Thoracic aorta (tissue), 2 donors: ENCODE results near the gene ZIC1. TPM values are rescaled to one million over a fixed set of nuclear protein-coding genes. Genes with fewer than 3 reads are reported as not detected.

Experiments
- ATAC-seq: fragments of 150-250 bp; one replicate; pipeline ENCODE4 v1.8.0; 2017; ENCODE audit warnings: low read depth; ENCODE audit not compliant: insufficient number of reproducible peaks, low FRiP score
- DNase-seq: peaks from one replicate; pipeline ENCODE4 v3.0.0-alpha.2; 2020; ENCODE audit warnings: low spot score
- H3K27ac ChIP-seq, 2 donors: fragments of 200-600 bp; sonication (generic); 1 replicate in 1 of 2; 2 replicates in 1 of 2; pipeline ENCODE4 v1.5.1; 2016; ENCODE audit warnings: mild to moderate bottlenecking in 2 of 2, moderate library complexity in 2 of 2
- H3K27me3 ChIP-seq: fragments of 200-600 bp; sonication (generic); replicated peaks from 2 replicates; pipeline ENCODE4 v1.6.0; 2016; ENCODE audit warnings: mild to moderate bottlenecking; ENCODE audit not compliant: insufficient read depth
- H3K36me3 ChIP-seq: fragments of 200-600 bp; sonication (generic); one replicate; pipeline ENCODE4 v1.5.1; 2016
- H3K4me1 ChIP-seq, 2 donors: fragments of 200-600 bp; sonication (generic); 1 replicate in 1 of 2; 2 replicates in 1 of 2; pipeline versions ENCODE4 v1.5.1 to v1.6.0; 2016; ENCODE audit warnings: low read depth in 2 of 2, mild to moderate bottlenecking in 1 of 2; ENCODE audit not compliant: control insufficient read depth in 1 of 2
- H3K4me3 ChIP-seq: fragments of 200-600 bp; sonication (generic); 2 replicates; pipeline ENCODE4 v1.5.1; 2016; ENCODE audit warnings: mild to moderate bottlenecking
- H3K9me3 ChIP-seq: fragments of 200-600 bp; sonication (generic); 2 replicates; pipeline ENCODE4 v1.5.1; 2016
- CTCF ChIP-seq: fragments of 200-600 bp; sonication (generic); IDR thresholded peaks from one replicate; pipeline ENCODE4 v1.5.1; 2019; ENCODE audit warnings: antibody characterized with exemption
- total RNA-seq, 2 donors: library from RNA; depleted of rRNA; stranded (reverse); fragments of >200 nt; gene quantifications; one replicate each; pipeline versions ENCODE4 v1.1.0 to v1.2.3, GENCODE V29; 2016

Gene ZIC1
- total RNA-seq, 2 donors from 2014 or later: 0.07 TPM; not detected in 1

DNA sequence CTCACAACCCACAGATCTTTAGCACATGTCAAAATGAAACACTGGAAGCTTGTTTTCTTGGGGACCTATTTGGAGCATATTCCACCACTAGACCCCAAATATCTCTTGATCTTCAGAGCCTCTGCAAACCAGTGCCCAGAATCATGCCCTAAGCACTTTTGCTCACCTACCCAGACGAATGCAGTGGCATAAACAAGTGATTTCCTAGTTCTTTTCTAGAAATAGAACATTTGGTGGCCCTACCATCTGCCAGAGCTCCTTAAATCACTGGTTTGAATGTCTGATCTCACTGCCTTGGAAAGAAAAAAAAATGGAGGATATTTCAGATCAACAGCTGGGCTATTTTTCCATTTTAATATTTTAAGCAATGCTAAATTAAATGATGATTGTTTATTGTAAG lies 8.2 kb upstream of the ZIC1 start:
- DNase-seq (no peak), ATAC-seq (no peak)
- no peak overlapping the region for H3K27ac ChIP-seq
- no peak overlapping the region for H3K4me3 ChIP-seq
- no peaks in the 10 kb centered on the region for H3K36me3 ChIP-seq
- H3K4me1 ChIP-seq: peaks cover 4 to 22% of the 10 kb centered on the region in 2 donors
- H3K27me3 ChIP-seq: peaks cover 12% of the 10 kb centered on the region
- no peaks in the 10 kb centered on the region for H3K9me3 ChIP-seq
- TF ChIP-seq CTCF: no peak

- ATAC-seq (no peak), DNase-seq (no peak)
- Histone ChIP-seq H3K36me3 (no peaks in the 10 kb centered on the region), H3K4me1 (peaks cover 4 to 18% of the 10 kb centered on the region in 2 donors), H3K27me3 (peaks cover 13% of the 10 kb centered on the region), H3K4me3 (no peak overlapping the region), H3K9me3 (no peaks in the 10 kb centered on the region), H3K27ac (no peak overlapping the region)
- no peak for TF ChIP-seq CTCF
These were observed 7.7 kb upstream of the ZIC1 start for GRCh38 chr3:147401421-147401820.

DNA sequence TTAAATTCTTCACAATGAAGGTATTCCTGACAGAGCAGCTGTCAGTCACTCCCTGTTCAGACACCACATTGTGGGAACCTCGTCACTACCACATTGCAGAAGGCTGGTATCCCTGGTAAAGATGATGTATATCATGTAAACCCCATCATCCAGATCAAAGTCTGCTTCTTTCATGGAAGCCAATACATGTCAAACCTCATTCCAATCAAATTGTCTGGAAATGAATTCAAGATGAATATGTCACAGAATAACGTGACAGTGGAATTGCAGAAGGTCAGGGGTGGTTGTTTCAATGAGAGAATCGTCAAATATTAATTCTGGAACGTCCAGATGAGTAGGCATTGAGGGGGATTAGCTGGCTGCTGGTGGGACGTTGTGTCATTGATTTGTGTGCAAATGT lies 7.0 kb upstream of the ZIC1 start:
- Histone ChIP-seq H3K27ac (no peak overlapping the region), H3K36me3 (no peaks in the 10 kb centered on the region), H3K27me3 (peaks cover 21% of the 10 kb centered on the region), H3K4me3 (no peak overlapping the region), H3K9me3 (no peaks in the 10 kb centered on the region), H3K4me1 (peaks cover 4 to 12% of the 10 kb centered on the region in 2 donors)
- DNase-seq (no peak), ATAC-seq (no peak)
- no peak for TF ChIP-seq CTCF

- no peak for TF ChIP-seq CTCF
- Histone ChIP-seq H3K4me3 (no peak overlapping the region), H3K4me1 (peaks cover 2 to 10% of the 10 kb centered on the region in 2 donors), H3K27ac (no peak overlapping the region), H3K9me3 (no peaks in the 10 kb centered on the region), H3K36me3 (no peaks in the 10 kb centered on the region), H3K27me3 (peaks cover 33% of the 10 kb centered on the region)
- ATAC-seq (no peak), DNase-seq (no peak)
These were observed 5.7 kb upstream of the ZIC1 start for GRCh38 chr3:147403511-147403910.

DNA sequence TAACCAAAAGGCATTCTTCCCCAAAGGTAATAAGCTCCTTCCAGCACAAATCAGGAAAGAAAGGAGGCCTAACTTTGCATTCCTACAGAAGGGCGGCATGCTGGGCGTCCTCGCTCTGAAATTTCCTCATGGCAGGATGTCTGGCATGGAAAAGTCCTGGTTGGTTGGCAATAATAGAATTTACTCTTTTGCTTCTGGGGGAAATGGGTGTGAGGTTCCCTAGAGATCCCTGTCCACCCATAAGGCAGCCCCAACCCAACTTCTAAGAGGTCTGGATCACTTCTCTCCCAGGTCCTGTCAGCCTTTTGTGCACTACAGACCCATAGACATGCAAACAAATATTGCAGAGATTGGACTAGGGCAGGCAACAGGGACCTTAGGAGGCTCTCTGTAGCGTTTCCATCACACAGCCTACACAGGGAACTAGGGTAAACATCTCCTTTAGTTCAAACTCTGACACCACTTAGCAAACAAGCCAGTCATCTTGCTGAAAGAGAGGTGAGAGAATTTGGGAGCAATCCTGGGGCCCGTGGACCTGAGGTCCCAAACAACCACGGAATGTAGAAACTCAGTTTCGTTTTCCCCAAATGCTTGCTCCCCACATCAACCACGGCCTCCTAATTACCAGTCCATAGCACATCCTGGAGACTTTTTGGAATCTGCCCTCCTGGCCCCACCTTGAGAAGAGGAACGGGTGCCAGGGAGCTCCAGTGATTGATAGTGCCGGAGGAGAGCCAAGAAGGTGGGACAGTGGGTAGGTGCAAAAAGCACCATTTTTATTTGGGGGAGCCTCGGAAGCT lies 5.0 kb upstream of the ZIC1 start:
- H3K27ac ChIP-seq: no peak overlapping the region
- H3K36me3 ChIP-seq: no peaks in the 10 kb centered on the region
- ATAC-seq: no peak
- peaks cover 38% of the 10 kb centered on the region for H3K27me3 ChIP-seq
- no peak for TF ChIP-seq CTCF
- no peak overlapping the region for H3K4me3 ChIP-seq
- no peaks in the 10 kb centered on the region for H3K9me3 ChIP-seq
- peaks cover 2 to 16% of the 10 kb centered on the region in 2 donors for H3K4me1 ChIP-seq
- DNase-seq: no peak
